K562 (cell line): ENCODE results near the gene SLC17A2. TPM values are rescaled to one million over a fixed set of nuclear protein-coding genes. Genes with fewer than 3 reads are reported as not detected.

Experiments
- ATAC-seq: fragments of 200-7000 bp; cut with Tn5 transposase; 3 replicates; pipeline ENCODE4 v1.9.1; 2020; ENCODE audit warnings: moderate library complexity
- BruUV-seq: library from RNA; stranded (reverse); fragments of 400-500 nt; replicated peaks from 2 replicates; lab custom pipeline; 2021; lab: Mats Ljungman, UMichigan
- CTCF ChIA-PET: fragments of 300-600 bp; formaldehyde crosslinking; extraction: SDS; loops from one replicate; lab custom pipeline; 2021; ENCODE audit warnings: low intra/inter-chr PET ratio; lab: Yijun Ruan, JAX
- POLR2A ChIA-PET: fragments of 300-600, 350-650 bp; sonication (Branson Sonifier 250); formaldehyde crosslinking; extraction: SDS; loops from one replicate; lab custom pipeline; 2021; ENCODE audit warnings: antibody characterized with exemption, inconsistent platforms; lab: Yijun Ruan, JAX
- DNase-seq, 4 experiments: peaks; one replicate each; pipeline versions ENCODE4 v3.0.0 to v3.0.0-alpha.2; 2011 to 2018; ENCODE audit warnings: low spot score in 3 of 4, mixed read lengths in 3 of 4; ENCODE audit errors: extremely low read depth in 1 of 4
- FAIRE-seq: peaks from 2 replicates; lab custom pipeline; 2011; peaks lifted over from hg19 to GRCh38; lab: Jason Lieb, UNC
- H2AFZ ChIP-seq: 2 replicates; pipeline ENCODE4 v1.6.0; 2011; ENCODE audit warnings: low read depth, low read length, control low read depth, inconsistent platforms
- H3K27ac ChIP-seq: fragments of 200-600 bp; 3 replicates; pipeline ENCODE4 v1.8.0; 2011; ENCODE audit warnings: low read depth, mild to moderate bottlenecking, control low read depth, inconsistent platforms, low read length, moderate library complexity, mixed read lengths; ENCODE audit errors: extremely low read depth
- H3K27me3 ChIP-seq, 2 experiments: fragments of 300-600 bp in 1 of 2; 2 replicates in 1 of 2; 3 replicates in 1 of 2; pipeline versions ENCODE4 v1.6.0 to v1.8.0; 2011; ENCODE audit warnings: inconsistent platforms in 2 of 2, low read length in 2 of 2, mild to moderate bottlenecking in 1 of 2, mixed read lengths in 1 of 2, moderate library complexity in 1 of 2; ENCODE audit not compliant: control insufficient read depth in 2 of 2, insufficient read depth in 2 of 2
- H3K36me3 ChIP-seq: fragments of 300-600 bp; 3 replicates; pipeline ENCODE4 v1.8.0; 2011; ENCODE audit warnings: mild to moderate bottlenecking, low read length, inconsistent platforms; ENCODE audit not compliant: control insufficient read depth, insufficient read depth
- H3K4me1 ChIP-seq, 2 experiments: fragments of 200-600 bp in 1 of 2; replicated peaks in 1 of 2; 2 replicates in 1 of 2; 3 replicates in 1 of 2; pipeline versions ENCODE4 v1.5.1 to v1.8.0; 2011; ENCODE audit warnings: inconsistent platforms in 2 of 2, low read length in 2 of 2, mild to moderate bottlenecking in 1 of 2, mixed read lengths in 1 of 2, moderate library complexity in 1 of 2; ENCODE audit not compliant: control insufficient read depth in 2 of 2, insufficient read depth in 2 of 2
- H3K4me2 ChIP-seq: 2 replicates; pipeline ENCODE4 v1.6.1; 2011; ENCODE audit warnings: low read length, control low read depth, inconsistent platforms, mixed read lengths; ENCODE audit not compliant: insufficient read depth
- H3K4me3 ChIP-seq: fragments of 200-600 bp; sonication (generic), shearing (Covaris generic); 2 replicates; pipeline ENCODE4 v1.5.1; 2016; ENCODE audit warnings: control low read depth, inconsistent platforms
- H3K79me2 ChIP-seq: fragments of 200-600 bp; 3 replicates; pipeline ENCODE4 v1.8.0; 2011; ENCODE audit warnings: low read length, inconsistent platforms; ENCODE audit not compliant: control insufficient read depth, insufficient read depth
- H3K9ac ChIP-seq, 2 experiments: 2 replicates each; pipeline versions ENCODE4 v1.6.0 to v1.6.1; 2011; ENCODE audit warnings: low read depth in 2 of 2, low read length in 2 of 2, control low read depth in 1 of 2, inconsistent platforms in 1 of 2, mild to moderate bottlenecking in 1 of 2, mixed read lengths in 1 of 2; ENCODE audit not compliant: insufficient read depth in 1 of 2
- H3K9me1 ChIP-seq: one replicate; pipeline ENCODE4 v1.6.0; 2011; ENCODE audit warnings: inconsistent platforms, mild to moderate bottlenecking, low read length, moderate library complexity; ENCODE audit not compliant: control insufficient read depth, insufficient read depth
- H3K9me3 ChIP-seq: replicated peaks from 2 replicates; pipeline ENCODE4 v1.5.1; 2011; ENCODE audit warnings: low read depth, low read length, inconsistent platforms; ENCODE audit not compliant: control insufficient read depth, insufficient read depth
- H4K20me1 ChIP-seq: replicated peaks from 2 replicates; pipeline ENCODE4 v1.6.1; 2011; ENCODE audit warnings: low read length, inconsistent platforms, mixed read lengths; ENCODE audit not compliant: control insufficient read depth, insufficient read depth
- CEBPG ChIP-seq, 3 experiments: fragments of 200-800 bp in 1 of 3; sonication (Bioruptor generic) in 1 of 3; sonication (generic) in 1 of 3; formaldehyde crosslinking in 1 of 3; IDR thresholded peaks in 2 of 3; conservative IDR thresholded peaks in 1 of 3; 2 replicates each; pipeline versions ENCODE4 v1.6.1 to v1.8.0; 2016 to 2022; ENCODE audit warnings: missing compliant biosample characterization in 2 of 3, missing genetic modification characterization in 2 of 3, mild to moderate bottlenecking in 1 of 3, missing genetic modification reagents in 1 of 3
- ELF1 ChIP-seq: fragments of 200-800 bp; sonication (Bioruptor generic); IDR thresholded peaks from 2 replicates; pipeline ENCODE4 v1.6.1; 2016; ENCODE audit warnings: missing genetic modification characterization, missing compliant biosample characterization
- HINFP ChIP-seq: fragments of 450-650 bp; conservative IDR thresholded peaks from 2 replicates; pipeline ENCODE4 v1.6.1; 2016; ENCODE audit warnings: missing genetic modification characterization, low read depth, mild to moderate bottlenecking, control low read depth, missing compliant biosample characterization
- HMBOX1 ChIP-seq: sonication (generic); IDR thresholded peaks from 2 replicates; pipeline ENCODE4 v1.6.1; 2016
- HMG20B ChIP-seq: fragments of 250-450 bp; sonication (Bioruptor Pico); IDR thresholded peaks from 2 replicates; pipeline ENCODE4 v1.5.0; 2021; ENCODE audit warnings: mild to moderate bottlenecking
- JUNB ChIP-seq: fragments of 450-650 bp; formaldehyde crosslinking; conservative IDR thresholded peaks from 2 replicates; pipeline ENCODE4 v1.4.0; 2020; ENCODE audit warnings: mild to moderate bottlenecking
- MCM2 ChIP-seq: fragments of 450-650 bp; IDR thresholded peaks from 2 replicates; pipeline ENCODE4 v1.6.1; 2017; ENCODE audit warnings: low read depth, mild to moderate bottlenecking
- MLLT1 ChIP-seq, 2 experiments: fragments of 450-650 bp; IDR thresholded peaks; 2 replicates each; pipeline ENCODE4 v1.6.1; 2016
- MNT ChIP-seq, 2 experiments: fragments of 450-650 bp; conservative IDR thresholded peaks; 2 replicates each; pipeline ENCODE4 v1.6.1; 2017; ENCODE audit warnings: mild to moderate bottlenecking in 2 of 2, moderate library complexity in 2 of 2
- MTA2 ChIP-seq: fragments of 450-650 bp; IDR thresholded peaks from 2 replicates; pipeline ENCODE4 v1.6.1; 2016; ENCODE audit warnings: low read depth
- POU5F1 ChIP-seq: fragments of 150-350 bp; IDR thresholded peaks from 2 replicates; pipeline ENCODE4 v1.6.1; 2014; ENCODE audit warnings: borderline replicate concordance, low read length, low read depth, mild to moderate bottlenecking; ENCODE audit not compliant: partially characterized antibody
- SOX6 ChIP-seq: fragments of 450-650 bp; IDR thresholded peaks from 2 replicates; pipeline ENCODE4 v1.6.1; 2014; ENCODE audit warnings: mild to moderate bottlenecking
- SP2 ChIP-seq: IDR thresholded peaks from 2 replicates; pipeline ENCODE4 v1.6.1; 2011; ENCODE audit warnings: mild to moderate bottlenecking, low read depth, low read length, moderate library complexity; ENCODE audit not compliant: poor library complexity, severe bottlenecking; ENCODE audit errors: extremely low read depth
- ZNF316 ChIP-seq: fragments of 450-650 bp; IDR thresholded peaks from 2 replicates; pipeline ENCODE4 v1.6.1; 2016
- WGBS: fragments of 100-300 bp; shearing (Covaris generic); methylation state at CpG from one replicate; pipeline ENCODE4 v1.1.6; 2016; ENCODE audit warnings: low coverage, mixed read lengths; ENCODE audit not compliant: insufficient coverage; ENCODE audit errors: missing lambda C conversion rate; 5-methylcytosine and 5-hydroxymethylcytosine counted together
- in situ Hi-C: fragments of 300-500 bp; cut with MboI; formaldehyde crosslinking; loops from 4 replicates; pipeline ENCODE4 v1.15.0; 2018; ENCODE audit warnings: inconsistent platforms, mixed read lengths
- intact Hi-C: fragments of 100-400 bp; cut with micrococcal nuclease; formaldehyde crosslinking; loops from 2 replicates; pipeline ENCODE4 v1.14.2; 2022
- polyA plus RNA-seq, 8 experiments: library from polyadenylated mRNA; depleted of rRNA in 4 of 8; stranded (reverse) in 5 of 8; unstranded in 3 of 8; fragments of >200 nt; fragmentation: Nextera tagmentation in 2 of 8; fragmentation: Illumina TruSeq in 1 of 8; extraction: Ambion mirVana in 2 of 8; extraction: Trizol in 1 of 8; gene quantifications; 2 replicates each; pipeline versions ENCODE4 v1.2.1 to v1.2.3, GENCODE V29; 2011 to 2014; ENCODE audit warnings: inconsistent platforms in 1 of 8, missing spikeins in 1 of 8
- total RNA-seq, 7 experiments: library from RNA; depleted of rRNA in 6 of 7; stranded (reverse); fragments of >200 nt in 6 of 7; fragmentation: Illumina TruSeq in 2 of 7; extraction: Trizol in 2 of 7; gene quantifications; 2 replicates each; pipeline versions ENCODE4 v1.2.1 to v1.2.3, GENCODE V29; 2011 to 2021; ENCODE audit warnings: low replicate concordance in 1 of 7

Gene SLC17A2
- total and polyA plus RNA-seq, 9 of the 15 experiments (the other 6 are each of a cell fraction or from before 2014, with no cell fraction given), result not detected

GRCh38 chr6:25927178-25927577 is 3.3 kb downstream of the SLC17A2 start (continued):
- TF ChIP-seq POU5F1 (no peak), HMG20B (CRISPR knock-in tag) (no peak)

GRCh38 chr6:25925876-25926275 is 4.6 kb downstream of the SLC17A2 start:
- H3K4me1 ChIP-seq, result no peaks in the 10 kb centered on the region; a peak in 1 of 5 replicates
- ATAC-seq (peak; percentile 72), FAIRE-seq (no peak), DNase-seq (no peak)
- no peak overlapping the region for H2AFZ ChIP-seq
- H3K27me3 ChIP-seq, result peaks cover 5 to 25% of the 10 kb centered on the region in 2 experiments; a peak in 3 of 5 replicates
- no peaks in the 10 kb centered on the region for H3K36me3 ChIP-seq
- no peak overlapping the region for H3K9ac ChIP-seq
- no peaks in the 10 kb centered on the region for H3K9me1 ChIP-seq
- in situ Hi-C loops, result no loop called here
- H4K20me1 ChIP-seq, result no peaks in the 10 kb centered on the region
- no peak overlapping the region for H3K27ac ChIP-seq
- no peaks in the 10 kb centered on the region for H3K79me2 ChIP-seq
- no peak overlapping the region for H3K4me3 ChIP-seq
- POLR2A ChIA-PET, result interaction anchor here (0.6 to 1.9 kb wide), 11 partner anchors 9 to 1201 kb away, joined by 3 to 11 read pairs (median 3); a partner anchor contains a TSS
- intact Hi-C loops, result no loop called here
- WGBS, result 0% methylated on average over 1 of the region's 1 CpG
- CTCF ChIA-PET, result no interaction called here
- H3K4me2 ChIP-seq, result no peak overlapping the region
- no TSS peak for BruUV-seq
- no peaks in the 10 kb centered on the region for H3K9me3 ChIP-seq
- TF ChIP-seq HINFP (tag), result no peak
- TF ChIP-seq MNT (conservative IDR thresholded peaks at IDR 0.05), result no peak
- no peak for TF ChIP-seq CEBPG (CRISPR knock-in tag; IDR thresholded peaks at IDR 0.05)
- TF ChIP-seq CEBPG (tag; conservative IDR thresholded peaks at IDR 0.05 in 1 of 2, IDR thresholded peaks at IDR 0.05 in 1 of 2), result no peak
- TF ChIP-seq SOX6, result no peak
- no peak for TF ChIP-seq MTA2
- TF ChIP-seq HMBOX1, result 0 out of 2 replicates have a peak, but pooled peaks have one; percentile 28
- TF ChIP-seq SP2, result no peak
- no peak for TF ChIP-seq MLLT1 (IDR thresholded peaks at IDR 0.05)
- no peak for TF ChIP-seq JUNB (CRISPR knock-in tag)
- no peak for TF ChIP-seq ZNF316
- no peak for TF ChIP-seq MCM2
- TF ChIP-seq ELF1 (tag), result no peak
